ENCODE data around the gene C19orf44.
"Not testable (repeated sequence)": the region's sequence is repeated elsewhere in the genome, so short reads cannot be mapped to it uniquely, and the experiment has no call there.

- TF ChIP-seq CTCF, POLR2A (IDR thresholded peaks at IDR 0.05): not testable (repeated sequence)
Measured at GRCh38 chr19:16551902-16552301, 55.7 kb downstream of the C19orf44 start.
